ENCODE results near the gene DARS1. TPM values are rescaled to one million over a fixed set of nuclear protein-coding genes. Genes with fewer than 3 reads are reported as not detected.

Gene DARS1
- total RNA-seq, 1 donor, result 98.2 TPM

DNA sequence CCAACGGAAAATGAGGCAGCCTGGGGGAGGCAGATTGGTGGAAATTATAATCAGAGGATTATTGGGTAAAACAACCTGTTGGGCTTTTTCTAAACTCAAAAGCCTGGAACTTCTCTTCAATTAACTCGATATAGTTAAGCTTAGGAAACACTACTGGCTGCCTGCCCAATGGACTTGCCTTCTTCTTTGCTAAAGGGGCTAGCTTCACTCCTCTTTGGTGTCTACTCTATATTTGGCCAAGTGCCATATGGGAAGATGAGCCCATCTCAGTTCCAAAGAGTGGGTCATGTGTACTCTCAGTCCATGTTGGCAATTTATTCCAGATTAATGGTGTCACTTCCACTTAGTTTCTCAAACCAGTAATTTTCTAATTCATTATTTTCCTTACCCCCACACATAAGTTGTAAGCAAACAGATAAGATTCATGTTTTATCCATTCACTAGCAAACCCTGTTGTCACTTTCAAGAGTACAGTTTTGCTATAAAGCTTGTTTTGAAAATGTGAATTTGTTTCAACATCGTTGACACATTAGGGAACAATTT, 34.3 kb downstream of the DARS1 start:
- H3K4me3 ChIP-seq (ENCODE audit: low read depth, low read length), result no peak overlapping the region
- DNase-seq (ENCODE audit: low read depth), result no peak
- TF ChIP-seq CTCF (IDR thresholded peaks at IDR 0.05; ENCODE audit: insufficient read depth, low read length), result no peak

DNA sequence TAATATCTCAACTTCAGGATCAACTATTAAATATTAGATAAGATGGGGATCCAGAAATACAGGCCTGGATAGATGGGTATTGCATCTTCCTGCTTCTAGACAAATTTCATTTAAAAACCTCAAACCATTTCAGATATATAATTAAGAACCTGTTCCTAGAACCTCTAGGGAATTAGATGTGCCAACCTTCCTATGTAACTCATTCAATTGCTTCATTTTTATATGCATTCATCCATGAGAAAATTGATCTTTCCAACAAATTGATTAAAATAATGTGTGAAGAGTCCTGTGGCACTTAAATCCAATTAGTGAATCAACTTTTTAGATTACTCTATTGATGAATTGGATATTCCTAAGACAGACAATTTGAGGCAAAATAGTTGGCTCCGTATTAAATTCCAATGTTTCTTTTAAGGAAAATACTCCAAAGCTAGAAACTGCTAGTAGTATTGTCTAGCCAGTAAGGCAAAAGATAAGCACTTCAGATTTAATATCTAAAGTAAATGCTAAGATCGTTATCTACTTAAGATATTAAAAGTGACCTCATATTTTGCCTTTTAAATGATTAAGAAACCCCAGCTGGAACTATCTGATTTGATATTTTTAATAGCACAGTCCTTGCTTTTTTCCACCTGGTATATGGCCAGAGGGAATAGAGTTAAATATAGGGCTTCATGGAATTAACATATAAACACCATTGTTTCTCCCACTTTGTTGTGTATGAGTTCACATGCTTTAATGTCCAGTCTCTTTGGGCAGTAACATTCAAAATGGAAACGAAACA, 35.8 kb downstream of the DARS1 start:
- peak; percentile 22 for DNase-seq (ENCODE audit: low read depth)
- H3K4me3 ChIP-seq (ENCODE audit: low read depth, low read length), result no peak overlapping the region
- no peak for TF ChIP-seq CTCF (IDR thresholded peaks at IDR 0.05; ENCODE audit: insufficient read depth, low read length)

- peak; percentile 58 for DNase-seq (ENCODE audit: low read depth)
- TF ChIP-seq CTCF (IDR thresholded peaks at IDR 0.05; ENCODE audit: insufficient read depth, low read length), result no peak
- H3K4me3 ChIP-seq (ENCODE audit: low read depth, low read length), result no peak overlapping the region
Measured at GRCh38 chr2:135948642-135949355, 36.6 kb downstream of the DARS1 start.

DNA sequence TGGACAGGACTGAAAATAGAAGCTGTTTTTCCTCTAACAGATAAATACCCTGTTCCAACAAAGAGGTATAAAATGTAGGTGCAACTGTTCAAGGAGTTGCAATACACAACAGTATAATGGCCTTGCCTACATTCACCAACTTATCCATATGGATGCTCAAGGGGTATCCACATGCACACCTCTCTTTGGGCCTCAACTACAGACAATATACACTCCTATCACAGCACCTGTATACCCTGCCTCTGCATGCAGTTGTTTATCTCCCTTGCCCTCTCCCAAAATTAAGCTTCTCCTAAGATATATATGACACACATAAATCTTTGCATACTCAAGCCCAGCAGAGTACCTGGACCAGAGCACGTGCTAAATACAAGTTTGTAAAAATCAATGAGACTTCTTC, 37.3 kb downstream of the DARS1 start:
- no peak for TF ChIP-seq CTCF (IDR thresholded peaks at IDR 0.05; ENCODE audit: insufficient read depth, low read length)
- DNase-seq (ENCODE audit: low read depth), result no peak
- no peak overlapping the region for H3K4me3 ChIP-seq (ENCODE audit: low read depth, low read length)

DNA sequence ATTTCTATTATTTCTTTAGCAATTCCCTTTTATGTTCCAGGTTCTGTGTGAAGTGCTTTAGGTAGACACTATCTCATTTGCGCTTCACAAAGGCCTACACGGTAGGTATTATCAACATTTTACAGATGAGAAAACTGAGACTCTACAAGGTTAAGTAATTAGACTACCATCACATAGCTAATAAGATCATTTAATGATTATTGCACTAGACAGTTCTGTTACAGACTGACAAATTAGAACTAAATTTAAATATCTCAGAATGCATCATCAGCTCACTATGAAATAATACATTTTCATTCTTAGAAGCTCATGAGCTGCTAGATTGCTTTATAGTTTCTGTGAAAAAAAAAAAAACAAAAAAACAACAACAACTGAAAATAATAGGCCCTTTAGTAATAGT, 37.9 kb downstream of the DARS1 start:
- no peak overlapping the region for H3K4me3 ChIP-seq (ENCODE audit: low read depth, low read length)
- no peak for DNase-seq (ENCODE audit: low read depth)
- no peak for TF ChIP-seq CTCF (IDR thresholded peaks at IDR 0.05; ENCODE audit: insufficient read depth, low read length)

- no peak for TF ChIP-seq CTCF (IDR thresholded peaks at IDR 0.05; ENCODE audit: insufficient read depth, low read length)
- no peak for DNase-seq (ENCODE audit: low read depth)
- H3K4me3 ChIP-seq (ENCODE audit: low read depth, low read length), result no peak overlapping the region
Measured at GRCh38 chr2:135945526-135945925, 39.9 kb downstream of the DARS1 start.

Measured in fibroblast of the aortic adventitia (primary cell).